ENCODE data around the gene CAMLG.
A peak's percentile ranks its signal among the peaks of the same experiment; 100 is the strongest.
"Not testable (repeated sequence)": the region's sequence is repeated elsewhere in the genome, so short reads cannot be mapped to it uniquely, and the experiment has no call there.

The CAMLG gene
- 101 to 113 reads per million in 2 donors for total RNA-seq

DNA sequence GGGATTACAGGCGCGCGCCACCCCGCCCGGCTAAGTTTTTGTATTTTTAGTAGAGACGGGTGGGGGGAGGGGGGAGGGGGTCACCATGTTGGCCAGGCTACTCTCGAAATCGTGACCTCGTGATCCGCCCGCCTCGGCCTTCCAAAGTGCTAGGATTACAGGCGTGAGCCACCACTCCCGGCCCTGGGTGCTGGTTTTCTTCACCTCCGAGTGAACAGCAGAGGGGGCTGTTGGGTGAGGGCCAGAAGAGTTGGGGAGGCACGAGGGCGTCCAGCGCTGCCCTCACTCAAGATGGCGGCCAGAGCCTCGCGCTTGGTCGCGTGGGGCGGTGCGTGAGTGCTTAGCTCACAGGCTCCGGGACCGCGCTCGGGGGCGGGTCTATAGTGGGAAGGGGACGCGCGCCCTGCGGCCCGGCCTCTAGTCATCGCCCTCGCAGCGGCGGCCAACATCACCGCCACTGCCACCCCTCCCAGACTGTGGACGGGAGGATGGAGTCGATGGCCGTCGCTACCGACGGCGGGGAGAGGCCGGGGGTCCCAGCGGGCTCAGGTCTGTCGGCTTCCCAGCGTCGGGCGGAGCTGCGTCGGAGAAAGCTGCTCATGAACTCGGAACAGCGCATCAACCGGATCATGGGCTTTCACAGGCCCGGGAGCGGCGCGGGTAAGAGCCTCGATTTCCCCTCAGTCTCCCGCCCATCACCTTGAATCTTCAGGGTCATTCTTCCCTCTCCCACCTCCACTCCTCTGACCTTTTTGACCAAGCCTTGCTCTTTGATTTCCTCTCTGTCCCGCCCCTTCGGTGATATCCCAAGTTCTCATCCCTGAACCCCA lies at the start of gene CAMLG:
Gene CAMLG (plus strand): TSS at position 416 of the 830 bp plus-strand sequence. CDS start 73 bp downstream, at position 489.
- peak; percentile 93 to 99 (median 96) for DNase-seq

DNA sequence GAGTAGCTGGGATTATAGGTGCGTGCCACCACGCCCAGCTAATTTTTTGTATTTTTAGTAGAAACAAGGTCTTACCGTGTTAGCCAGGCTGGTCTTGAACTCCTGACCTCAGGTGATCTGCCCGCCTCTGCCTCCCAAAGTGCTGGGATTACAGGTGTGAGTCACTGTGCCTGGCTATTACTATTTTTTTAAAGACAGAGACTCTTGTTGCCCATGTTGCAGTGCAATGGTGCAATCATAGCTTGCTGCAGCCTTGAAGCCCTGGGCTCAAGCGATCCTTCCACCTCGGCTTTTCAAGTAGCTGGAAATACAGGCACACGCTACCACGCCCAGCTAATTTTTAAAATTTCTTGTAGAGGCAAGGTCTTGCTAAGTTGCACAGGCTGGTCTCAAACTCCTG lies 48.2 kb upstream of the CAMLG start:
- not testable (repeated sequence) for DNase-seq

DNA sequence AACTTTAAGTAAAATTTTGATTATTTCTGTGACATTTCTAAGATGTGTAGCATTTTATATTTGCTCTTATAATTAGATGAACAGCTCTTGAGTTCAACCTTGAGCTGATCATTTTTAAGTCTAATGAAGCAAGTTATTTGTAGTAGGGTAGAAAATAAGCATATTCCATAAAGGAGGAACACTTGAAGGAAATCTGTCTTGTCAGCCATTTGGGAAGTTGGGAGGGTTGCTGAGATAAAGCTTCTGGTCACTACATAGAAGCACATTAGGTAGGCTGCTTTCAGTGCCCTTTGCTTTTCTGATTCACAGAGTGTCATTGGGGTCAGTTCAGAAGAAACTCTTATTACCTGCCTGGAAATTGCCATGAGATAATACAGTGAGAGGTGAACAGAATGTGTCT lies 45.6 kb upstream of the CAMLG start:
- no peak for DNase-seq

DNA sequence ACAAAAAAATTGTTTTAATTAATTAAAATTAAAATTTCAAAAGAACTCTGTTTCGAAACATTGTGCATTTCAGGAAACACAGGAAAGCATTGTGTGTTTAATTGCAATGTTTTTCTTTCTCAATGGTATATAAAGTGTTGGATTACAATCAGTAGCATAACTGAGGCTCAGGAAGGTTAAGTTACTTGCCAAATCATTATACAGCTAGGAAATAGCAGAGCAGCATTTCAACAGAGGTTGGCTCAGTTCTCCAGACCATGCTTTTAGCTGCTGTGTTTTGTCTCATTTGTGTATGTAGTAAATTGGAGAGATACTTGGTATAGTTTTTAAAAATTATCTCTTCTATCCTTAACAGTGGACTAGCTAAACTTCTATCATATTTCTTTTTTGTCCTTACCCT lies 30.0 kb upstream of the CAMLG start:
- DNase-seq = no peak

DNA sequence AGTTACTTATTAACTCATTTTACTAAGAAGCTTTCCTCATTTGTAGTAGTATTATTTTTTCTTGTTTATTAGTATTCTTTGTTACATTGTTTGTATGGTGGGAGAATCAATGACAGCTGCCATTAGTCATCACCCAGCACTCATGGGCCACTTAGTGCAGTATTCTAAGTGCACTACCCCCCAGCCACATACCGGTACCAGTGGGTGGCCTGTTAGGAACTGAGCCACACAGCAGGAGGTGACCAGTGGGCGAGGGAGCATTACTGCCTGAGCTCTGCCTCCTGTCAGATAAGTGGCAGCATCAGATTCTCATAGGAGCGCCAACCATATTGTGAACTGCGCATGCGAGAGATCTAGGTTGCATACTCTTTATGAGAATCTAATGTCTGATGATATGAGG lies 24.2 kb upstream of the CAMLG start:
- DNase-seq = no peak

DNA sequence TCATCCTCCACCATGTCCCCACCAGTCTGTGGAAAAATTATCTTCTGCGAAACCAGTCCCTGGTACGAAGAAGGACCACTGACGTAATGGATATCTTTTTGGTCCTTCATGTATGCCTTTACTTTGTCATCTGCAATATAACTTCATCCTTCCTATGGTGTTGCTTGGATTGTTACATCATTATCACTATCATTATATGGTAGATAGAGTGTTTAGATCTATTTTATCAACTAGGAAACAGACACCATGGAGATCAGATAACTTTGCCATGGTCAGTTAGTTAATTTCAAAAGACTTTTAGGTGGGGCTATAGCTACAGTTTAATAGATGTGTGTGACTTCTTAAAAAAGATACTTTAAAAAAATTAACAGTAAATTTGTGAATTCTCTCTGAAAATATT lies 23.8 kb upstream of the CAMLG start:
- no peak for DNase-seq

DNA sequence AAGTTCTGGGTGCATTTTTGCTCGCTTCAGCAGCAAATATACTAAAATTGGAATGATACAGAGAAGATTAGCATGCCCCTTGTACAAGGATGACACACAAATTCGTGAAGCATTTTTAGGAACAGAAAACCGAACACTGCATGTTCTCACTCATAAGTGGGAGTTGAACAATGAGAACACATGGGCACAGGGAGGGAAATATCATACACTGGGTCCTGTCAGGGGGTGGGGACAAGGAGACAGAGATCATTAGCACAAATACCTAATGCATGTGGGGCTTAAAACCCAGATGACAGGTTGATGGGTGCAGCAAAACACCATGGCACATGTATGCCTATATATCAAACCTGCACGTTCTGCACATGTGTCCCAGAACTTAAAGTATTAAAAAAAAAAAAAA lies 22.9 kb upstream of the CAMLG start:
- DNase-seq = not testable (repeated sequence)

DNA sequence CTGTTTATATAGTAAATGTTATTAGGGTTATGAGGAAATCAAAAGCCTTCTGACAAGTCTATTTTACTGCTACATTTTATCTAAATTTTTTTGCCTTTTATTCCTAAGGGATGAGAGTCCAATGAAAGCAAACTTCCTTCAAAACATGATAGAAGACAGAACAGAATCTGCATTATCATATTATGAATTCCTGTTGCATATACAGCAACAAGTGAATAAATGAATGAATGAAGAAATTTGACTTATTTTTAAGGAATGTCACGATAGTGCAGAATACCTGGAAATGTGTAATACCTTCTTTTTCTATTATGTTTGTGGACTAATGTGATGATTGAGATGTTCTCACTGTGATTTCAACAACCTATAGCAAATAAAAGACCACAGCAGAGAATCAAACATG lies 13.5 kb upstream of the CAMLG start:
- DNase-seq = no peak

DNA sequence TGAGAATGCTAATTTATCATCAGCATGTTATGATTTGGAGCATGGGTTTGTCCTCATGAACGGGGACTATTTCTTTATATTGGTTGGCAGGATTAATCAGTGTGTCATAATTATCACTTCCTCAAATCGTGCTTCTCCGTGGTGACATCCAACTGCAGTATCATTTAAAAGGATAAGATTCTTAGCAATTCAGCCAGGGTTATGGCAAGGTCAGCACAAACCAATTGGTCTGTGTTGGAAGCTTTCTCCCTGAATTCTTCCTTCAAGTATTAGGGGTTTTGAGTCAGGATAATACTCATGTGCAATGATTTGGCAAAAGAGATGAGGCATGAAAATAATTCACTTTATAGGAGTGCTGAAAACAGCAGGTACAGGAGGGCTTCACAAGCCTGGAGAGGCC lies 5.5 kb upstream of the CAMLG start:
- no peak for DNase-seq

GRCh38 chr5:134735243-134735642 lies 3.1 kb upstream of the CAMLG start:
- DNase-seq = no peak

- no peak for DNase-seq
Observed at GRCh38 chr5:134736173-134736812, 2.1 kb upstream of the CAMLG start.

DNA sequence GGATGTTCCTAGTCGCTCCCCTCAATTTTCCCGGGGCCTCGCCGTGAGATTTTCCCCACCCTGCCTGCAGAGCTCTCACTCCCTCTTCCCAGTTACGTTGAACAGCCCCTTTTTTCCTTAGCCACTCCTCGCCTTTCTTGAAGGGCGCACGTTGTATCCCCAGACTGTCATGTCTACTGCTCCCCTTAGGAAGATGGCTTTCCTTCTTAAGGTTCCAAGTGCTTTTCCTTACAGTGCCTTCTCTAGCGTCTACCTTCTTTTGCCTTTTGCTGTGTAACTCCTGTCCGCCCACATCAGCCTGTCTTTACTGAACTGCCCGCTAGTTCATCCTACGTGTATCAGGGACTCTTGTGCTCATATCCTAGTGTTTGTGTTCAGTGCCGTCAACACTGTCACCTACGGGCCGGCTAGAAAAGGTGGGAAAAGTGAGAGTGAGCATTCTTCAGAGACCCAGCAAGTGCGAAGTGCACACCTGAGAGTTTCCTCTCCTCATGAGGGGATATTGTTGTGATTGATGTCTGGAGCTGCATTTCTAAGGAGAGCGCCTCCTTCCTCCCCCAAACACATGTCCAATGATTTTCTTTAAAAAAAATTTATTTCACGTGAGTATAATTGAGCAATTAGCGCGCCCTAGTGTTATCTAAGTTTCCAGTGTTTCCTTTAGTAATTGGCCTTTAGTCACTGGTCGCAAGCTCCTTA lies 764 bp downstream of the CAMLG start:
- DNase-seq = peak in 2 of 5 experiments; percentile 14 to 61

- no peak for DNase-seq
Observed at GRCh38 chr5:134741052-134741451, 2.7 kb downstream of the CAMLG start.

- DNase-seq = no peak
Observed at GRCh38 chr5:134742134-134742533, 3.8 kb downstream of the CAMLG start.

GRCh38 chr5:134749415-134749814 lies 11.1 kb downstream of the CAMLG start:
- DNase-seq = no peak

DNA sequence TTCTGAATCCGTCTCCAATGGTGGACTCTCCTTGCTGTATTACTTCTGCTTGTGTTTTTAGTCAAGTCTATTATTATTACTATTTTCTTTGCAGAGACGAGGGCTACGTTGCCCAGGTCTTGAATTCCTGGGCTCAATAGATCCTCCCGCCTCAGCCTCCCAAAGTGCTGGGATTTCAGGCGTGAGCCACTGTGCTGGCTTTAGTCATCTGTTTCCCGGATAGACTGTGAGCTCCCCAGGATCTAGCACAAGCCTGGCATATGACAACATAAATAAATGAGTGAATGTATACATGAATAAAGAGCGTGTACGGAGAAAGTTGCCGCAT lies 19.8 kb downstream of the CAMLG start:
- no peak for DNase-seq

GRCh38 chr5:134758504-134759341 lies 20.4 kb downstream of the CAMLG start, which contains the start of gene DDX46:
Gene DDX46, plus strand, starts transcription at chr5:134758779. Its CDS starts 160 bp downstream, at chr5:134758939.
- DNase-seq = peak; percentile 86 to 96 (median 91)

DNA sequence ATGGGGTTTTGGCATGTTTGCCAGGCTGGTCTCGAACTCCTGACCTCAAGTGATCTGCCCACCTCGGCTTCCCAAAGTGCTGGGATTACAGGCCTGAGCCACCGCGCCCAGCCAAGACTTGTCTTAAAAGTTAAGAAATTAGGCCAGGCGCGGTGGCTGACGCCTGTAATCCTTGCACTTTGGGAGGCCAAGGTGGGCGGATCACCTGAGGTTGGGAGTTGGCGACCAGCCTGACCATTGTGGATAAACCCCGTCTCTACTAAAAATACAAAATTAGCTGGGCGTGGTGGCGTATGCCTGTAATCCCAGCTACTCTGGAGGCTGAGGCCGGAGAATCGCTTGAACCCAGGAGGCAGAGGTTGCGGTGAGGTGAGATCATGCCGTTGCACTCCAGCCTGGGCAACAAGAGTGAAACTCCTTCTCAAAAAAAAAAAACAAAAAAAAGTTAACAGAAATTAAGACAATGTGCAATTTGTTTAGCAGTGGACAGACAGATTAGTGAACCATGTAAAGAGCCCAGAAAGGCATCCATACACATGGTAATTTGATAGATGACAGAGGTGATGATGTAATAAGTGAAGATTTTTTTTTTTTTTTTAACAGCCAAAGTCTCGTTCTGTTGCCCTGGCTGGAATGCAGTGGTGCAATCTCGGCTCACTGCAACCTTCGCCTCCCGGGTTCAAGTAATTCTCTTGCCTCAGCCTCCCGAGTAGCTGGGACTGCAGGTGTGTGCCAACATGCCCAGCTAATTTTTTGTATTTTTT lies 29.4 kb downstream of the CAMLG start:
- DNase-seq = not testable (repeated sequence)

DNA sequence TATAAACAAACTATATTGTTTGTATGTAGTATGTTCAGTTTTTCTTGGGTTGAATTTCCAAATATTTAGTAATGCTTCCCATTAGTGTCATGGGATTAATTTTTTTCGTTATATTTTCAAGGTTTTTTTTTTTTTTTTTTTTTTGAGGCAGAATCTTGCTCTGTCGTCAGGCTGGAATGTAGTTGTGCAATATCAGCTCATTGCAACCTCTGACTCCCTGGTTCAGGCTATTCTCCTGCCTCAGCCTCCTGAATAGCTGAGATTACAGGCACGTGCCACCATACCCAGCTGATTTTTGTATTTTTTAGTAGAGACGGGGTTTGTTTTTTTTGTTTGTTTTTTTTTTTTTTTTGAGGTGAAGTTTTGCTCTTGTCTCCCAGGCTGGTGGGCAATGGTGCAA lies 30.9 kb downstream of the CAMLG start:
- DNase-seq = no peak

DNA sequence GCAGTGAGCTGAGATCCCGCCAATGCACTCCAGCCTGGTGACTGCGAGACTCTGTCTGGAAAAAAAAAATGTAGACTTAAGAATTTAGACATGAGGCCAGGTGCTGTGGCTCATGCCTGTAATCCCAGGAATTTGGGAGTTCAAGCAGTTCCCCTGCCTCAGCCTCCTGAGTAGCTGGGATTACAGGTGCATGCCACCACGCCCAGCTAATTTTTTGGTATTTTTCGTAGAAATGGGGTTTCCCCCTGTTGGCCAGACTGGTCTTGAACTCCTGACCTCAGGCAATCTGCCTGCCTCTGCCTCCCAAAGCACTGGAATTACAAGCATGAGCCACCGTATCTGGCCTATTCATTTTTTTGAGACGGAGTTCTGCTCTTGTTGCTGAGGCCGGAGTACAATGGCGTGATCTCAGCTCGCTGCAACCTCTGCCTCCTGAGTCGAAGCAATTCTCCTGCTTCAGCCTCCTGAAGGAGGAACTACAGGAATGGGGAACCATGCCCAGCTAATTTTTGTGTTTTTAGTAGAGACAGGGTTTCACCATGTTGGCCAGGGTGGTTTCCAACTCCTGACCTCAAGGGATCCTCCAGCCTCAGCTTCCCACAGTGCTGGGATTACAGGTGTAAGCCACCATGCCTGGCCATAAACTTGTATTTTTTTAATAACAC lies 34.2 kb downstream of the CAMLG start:
- DNase-seq = no peak

DNA sequence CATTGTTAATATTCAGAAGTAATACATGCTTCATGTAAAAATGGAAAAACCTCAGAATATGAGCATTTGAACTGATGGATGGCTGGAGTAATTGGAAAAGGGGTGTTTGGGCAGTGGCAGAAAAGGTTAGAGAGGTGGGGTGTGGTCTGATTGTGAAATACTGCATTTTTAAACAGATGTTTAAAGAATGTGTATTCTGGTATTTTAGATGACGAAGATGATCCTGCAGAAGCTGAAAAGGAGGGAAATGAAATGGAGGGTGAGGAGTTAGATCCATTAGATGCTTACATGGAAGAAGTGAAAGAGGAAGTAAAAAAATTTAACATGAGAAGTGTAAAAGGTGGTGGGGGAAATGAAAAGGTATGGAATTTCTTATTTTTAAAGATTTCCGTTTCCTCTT lies 39.0 kb downstream of the CAMLG start:
- no peak for DNase-seq
